AG10803 (cell line): Measurements from ENCODE around the gene STK32A.
A peak's percentile ranks its signal among the peaks of the same experiment; 100 is the strongest.

ENCODE experiments used
- DNase-seq: peaks from one replicate; pipeline ENCODE4 v3.0.0; 2010; ENCODE audit warnings: low read depth
- H3K4me3 ChIP-seq: 2 replicates; pipeline ENCODE4 v1.5.1; 2011; ENCODE audit warnings: mild to moderate bottlenecking, low read length, control low read depth
- CTCF ChIP-seq: conservative IDR thresholded peaks from 2 replicates; pipeline ENCODE4 v1.5.1; 2011; ENCODE audit warnings: mild to moderate bottlenecking, low read length, control low read depth, inconsistent platforms

STK32A gene

GRCh38 chr5:147373328-147373727 is 138.5 kb downstream of the STK32A start:
- no peak overlapping the region for H3K4me3 ChIP-seq
- no peak for DNase-seq
- TF ChIP-seq CTCF = no peak

DNA sequence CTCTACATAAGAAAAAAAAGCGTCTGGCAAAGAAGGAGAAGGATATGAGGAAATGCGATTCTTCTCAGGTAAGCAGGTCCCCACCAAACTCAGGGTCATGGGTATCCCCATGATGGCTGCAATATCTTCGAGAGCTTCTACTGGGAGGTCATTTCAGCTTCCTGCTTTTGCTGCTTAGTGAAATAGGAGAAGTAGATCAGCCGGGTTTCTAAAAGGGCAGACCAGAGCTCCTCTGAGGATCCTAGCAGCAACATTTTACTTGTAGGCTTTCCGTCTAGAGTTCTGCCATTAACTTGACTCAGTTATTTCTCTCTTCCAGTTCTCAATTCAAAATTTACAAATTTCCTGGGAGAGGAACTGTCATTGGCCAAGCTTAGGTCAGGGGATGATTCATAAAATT is 140.3 kb downstream of the STK32A start:
- TF ChIP-seq CTCF = no peak
- DNase-seq = no peak
- H3K4me3 ChIP-seq = no peak overlapping the region

GRCh38 chr5:147377682-147378081 is 142.9 kb downstream of the STK32A start:
- no peak for TF ChIP-seq CTCF
- DNase-seq = no peak
- no peak overlapping the region for H3K4me3 ChIP-seq

- no peak for DNase-seq
- TF ChIP-seq CTCF = no peak
- no peak overlapping the region for H3K4me3 ChIP-seq
These were observed 146.7 kb downstream of the STK32A start for GRCh38 chr5:147381555-147381954.

GRCh38 chr5:147382776-147383175 is 147.9 kb downstream of the STK32A start:
- no peak for TF ChIP-seq CTCF
- H3K4me3 ChIP-seq = peak overlapping the region; percentile 70
- peak; percentile 31 for DNase-seq

- no peak for DNase-seq
- TF ChIP-seq CTCF = no peak
- H3K4me3 ChIP-seq = no peak overlapping the region
These were observed 149.7 kb downstream of the STK32A start for GRCh38 chr5:147384346-147385193.

GRCh38 chr5:147387109-147387508 is 152.3 kb downstream of the STK32A start:
- TF ChIP-seq CTCF = no peak
- no peak overlapping the region for H3K4me3 ChIP-seq
- DNase-seq = no peak
